Breast epithelium (tissue), 3 donors: ENCODE measurements around the gene KRTAP4-6.

Experiments
- CTCF ChIP-seq, 3 donors: fragments of 450-650 bp; IDR thresholded peaks; one replicate each; pipeline ENCODE4 v1.5.1; 2016 to 2017; ENCODE audit warnings: antibody characterized with exemption in 3 of 3, mild to moderate bottlenecking in 3 of 3, moderate library complexity in 3 of 3
- POLR2A ChIP-seq: fragments of 450-650 bp; IDR thresholded peaks from one replicate; pipeline ENCODE4 v1.6.1; 2016; ENCODE audit warnings: antibody characterized with exemption, mild to moderate bottlenecking, moderate library complexity
- POLR2AphosphoS5 ChIP-seq, 3 donors: sonication (generic); formaldehyde crosslinking; IDR thresholded peaks; one replicate each; pipeline ENCODE4 v1.6.1; 2017; ENCODE audit warnings: antibody characterized with exemption in 3 of 3

DNA sequence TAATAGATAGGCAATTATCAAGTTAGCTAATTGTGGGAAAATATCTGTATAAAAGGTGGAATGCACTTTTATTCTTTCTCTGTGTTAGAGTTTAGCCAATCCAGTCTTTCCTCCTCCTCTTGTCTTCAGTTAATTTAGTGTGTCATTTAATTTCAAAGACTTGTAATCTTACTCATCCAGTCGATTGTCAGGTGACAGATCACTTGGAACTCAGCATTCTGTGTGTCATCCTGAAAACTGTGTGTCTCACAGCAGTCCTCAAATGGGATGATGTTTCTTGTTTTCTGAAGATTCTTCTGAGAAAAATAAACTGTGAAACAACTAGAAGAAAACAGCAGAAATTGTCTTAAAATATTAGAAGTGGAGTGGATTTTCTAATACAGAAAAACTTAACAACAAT is 44.7 kb upstream of the KRTAP4-6 start:
- TF ChIP-seq CTCF (IDR thresholded peaks at IDR 0.05) (no peak), POLR2A (no peak), POLR2AphosphoS5 (IDR thresholded peaks at IDR 0.05) (no peak)
